ENCODE data around the gene CBLN3.
"Not testable (repeated sequence)": the region's sequence is repeated elsewhere in the genome, so short reads cannot be mapped to it uniquely, and the experiment has no call there.

GRCh38 chr14:24387579-24387978, 41.9 kb downstream of the CBLN3 start:
- not testable (repeated sequence) for TF ChIP-seq CTCF, POLR2A (IDR thresholded peaks at IDR 0.05)
